Sigmoid colon (tissue), 7 donors: Measurements from ENCODE around the gene CYP39A1. TPM values are rescaled to one million over a fixed set of nuclear protein-coding genes. Genes with fewer than 3 reads are reported as not detected.

Source experiments
- DNase-seq: peaks from one replicate; pipeline ENCODE4 v3.0.0-alpha.2; 2019
- H3K27ac ChIP-seq, 4 donors: fragments of 200-600 bp; sonication (generic); one replicate each; pipeline ENCODE4 v1.5.1; 2016 to 2019; ENCODE audit warnings: mild to moderate bottlenecking in 1 of 4
- H3K27me3 ChIP-seq, 3 donors: fragments of 200-600 bp; sonication (generic); one replicate each; pipeline ENCODE4 v1.5.1; 2019; ENCODE audit warnings: mild to moderate bottlenecking in 1 of 3
- H3K36me3 ChIP-seq, 4 donors: fragments of 200-600 bp; sonication (generic); one replicate each; pipeline ENCODE4 v1.5.1; 2016 to 2019
- H3K4me1 ChIP-seq, 4 donors: fragments of 200-600 bp; sonication (generic); one replicate each; pipeline ENCODE4 v1.5.1; 2017 to 2019
- H3K4me3 ChIP-seq, 4 donors: fragments of 200-600 bp; sonication (generic); one replicate each; pipeline ENCODE4 v1.5.1; 2017 to 2019; ENCODE audit warnings: mild to moderate bottlenecking in 2 of 4, moderate library complexity in 1 of 4
- H3K9me3 ChIP-seq, 4 donors: fragments of 200-600 bp in 3 of 4; sonication (generic) in 3 of 4; one replicate each; pipeline versions ENCODE4 v1.5.1 to v1.6.1; 2013 to 2019
- EP300 ChIP-seq, 4 donors: sonication (generic); formaldehyde crosslinking; IDR thresholded peaks; one replicate each; pipeline ENCODE4 v1.6.1; 2017; ENCODE audit warnings: antibody characterized with exemption in 4 of 4
- POLR2A ChIP-seq, 2 donors: fragments of 450-650 bp; IDR thresholded peaks; one replicate each; pipeline ENCODE4 v1.6.1; 2016; ENCODE audit warnings: antibody characterized with exemption in 2 of 2, mild to moderate bottlenecking in 2 of 2, moderate library complexity in 2 of 2
- POLR2AphosphoS5 ChIP-seq, 4 donors: sonication (generic); formaldehyde crosslinking; IDR thresholded peaks; one replicate each; pipeline ENCODE4 v1.6.1; 2017; ENCODE audit warnings: antibody characterized with exemption in 4 of 4
- WGBS, 2 donors: extraction: QIAGEN DNeasy Blood & Tissue Kit; methylation state at CpG; one replicate each; pipeline ENCODE4 v1.1.7; 2013; 5-methylcytosine and 5-hydroxymethylcytosine counted together
- intact Hi-C: fragments of 100-400 bp; cut with DNase I; formaldehyde crosslinking; loops from one replicate; pipeline ENCODE4 v1.15.1; 2023
- polyA plus RNA-seq, 3 donors: library from polyadenylated mRNA; stranded (reverse); fragments of 200-250 nt; gene quantifications; one replicate each; pipeline ENCODE4 v1.2.3, GENCODE V29; 2013
- total RNA-seq, 4 donors: library from RNA; depleted of rRNA; stranded (reverse); fragments of >200 nt; gene quantifications; one replicate each; pipeline ENCODE4 v1.1.0, GENCODE V29; 2016
- TF ChIP-seq, protein P1 (sequence below), 4 experiments: fragments of 450-650 bp in 3 of 4; fragments of 200-600 bp in 1 of 4; IDR thresholded peaks; one replicate each; pipeline ENCODE4 v1.5.1; 2016 to 2019; ENCODE audit warnings: antibody characterized with exemption in 4 of 4, mild to moderate bottlenecking in 3 of 4, moderate library complexity in 2 of 4
- donor health status: healthy with polysubstance abuse.
- donor health status: Bipolar disorder and iron deficiency.
- donor health status: healthy.

Gene CYP39A1
- total and polyA plus RNA-seq, 7 donors, result 1.6 to 7.7 (median 3.0) TPM

DNA sequence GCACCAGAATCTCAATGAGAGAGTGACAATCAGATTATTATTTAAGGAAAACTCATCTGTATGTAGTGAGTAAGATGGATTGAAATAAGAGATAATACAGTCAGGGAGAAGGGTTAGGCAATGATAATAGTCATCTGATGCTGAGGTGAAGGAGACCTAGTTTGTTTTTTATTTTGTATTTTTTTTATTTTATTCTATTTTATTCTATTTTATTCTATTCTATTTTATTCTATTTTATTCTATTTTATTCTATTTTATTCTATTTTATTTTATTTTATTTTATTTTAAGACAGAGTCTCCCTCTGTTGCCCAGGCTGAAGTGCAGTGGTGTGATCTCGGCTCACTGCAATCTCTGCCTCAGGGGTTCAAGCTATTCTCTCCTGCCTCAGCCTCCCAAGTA, 88.7 kb downstream of the CYP39A1 start:
- intact Hi-C loops, result no loop called here
- Histone ChIP-seq H3K27ac (no peak overlapping the region), H3K27me3 (no peaks in the 10 kb centered on the region), H3K9me3 (no peaks in the 10 kb centered on the region), H3K4me1 (no peaks in the 10 kb centered on the region), H3K36me3 (no peaks in the 10 kb centered on the region), H3K4me3 (no peak overlapping the region)
- TF ChIP-seq POLR2A (IDR thresholded peaks at IDR 0.05) (no peak), EP300 (IDR thresholded peaks at IDR 0.05) (no peak), POLR2AphosphoS5 (IDR thresholded peaks at IDR 0.05) (no peak)
- TF ChIP-seq, protein P1, sequence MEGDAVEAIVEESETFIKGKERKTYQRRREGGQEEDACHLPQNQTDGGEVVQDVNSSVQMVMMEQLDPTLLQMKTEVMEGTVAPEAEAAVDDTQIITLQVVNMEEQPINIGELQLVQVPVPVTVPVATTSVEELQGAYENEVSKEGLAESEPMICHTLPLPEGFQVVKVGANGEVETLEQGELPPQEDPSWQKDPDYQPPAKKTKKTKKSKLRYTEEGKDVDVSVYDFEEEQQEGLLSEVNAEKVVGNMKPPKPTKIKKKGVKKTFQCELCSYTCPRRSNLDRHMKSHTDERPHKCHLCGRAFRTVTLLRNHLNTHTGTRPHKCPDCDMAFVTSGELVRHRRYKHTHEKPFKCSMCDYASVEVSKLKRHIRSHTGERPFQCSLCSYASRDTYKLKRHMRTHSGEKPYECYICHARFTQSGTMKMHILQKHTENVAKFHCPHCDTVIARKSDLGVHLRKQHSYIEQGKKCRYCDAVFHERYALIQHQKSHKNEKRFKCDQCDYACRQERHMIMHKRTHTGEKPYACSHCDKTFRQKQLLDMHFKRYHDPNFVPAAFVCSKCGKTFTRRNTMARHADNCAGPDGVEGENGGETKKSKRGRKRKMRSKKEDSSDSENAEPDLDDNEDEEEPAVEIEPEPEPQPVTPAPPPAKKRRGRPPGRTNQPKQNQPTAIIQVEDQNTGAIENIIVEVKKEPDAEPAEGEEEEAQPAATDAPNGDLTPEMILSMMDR (IDR thresholded peaks at IDR 0.05), result no peak
- DNase-seq, result no peak
- WGBS, 2 donors, result 98 to 100% methylated on average over 1 of the region's 1 CpG

DNA sequence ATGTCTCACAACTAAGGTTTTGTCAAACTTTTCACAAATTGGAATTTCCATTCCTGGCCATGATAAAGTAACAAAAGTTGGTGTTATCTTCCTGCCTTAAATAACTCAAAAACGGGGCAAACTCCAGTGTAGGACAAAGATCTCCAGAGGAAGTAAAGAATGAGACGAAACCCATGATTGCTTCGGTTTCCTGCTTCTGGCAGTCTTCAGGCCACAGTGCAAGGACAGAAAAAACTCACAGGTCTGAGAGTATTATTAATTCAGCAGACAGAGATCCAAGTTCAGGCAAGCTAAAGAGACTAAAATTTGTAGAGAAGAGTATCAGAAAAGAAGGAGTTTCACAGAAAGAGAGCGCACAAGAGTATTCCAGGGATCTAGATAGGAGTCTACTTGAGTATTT, 96.6 kb downstream of the CYP39A1 start:
- H3K27ac ChIP-seq, result no peak overlapping the region
- intact Hi-C loops, result no loop called here

DNA sequence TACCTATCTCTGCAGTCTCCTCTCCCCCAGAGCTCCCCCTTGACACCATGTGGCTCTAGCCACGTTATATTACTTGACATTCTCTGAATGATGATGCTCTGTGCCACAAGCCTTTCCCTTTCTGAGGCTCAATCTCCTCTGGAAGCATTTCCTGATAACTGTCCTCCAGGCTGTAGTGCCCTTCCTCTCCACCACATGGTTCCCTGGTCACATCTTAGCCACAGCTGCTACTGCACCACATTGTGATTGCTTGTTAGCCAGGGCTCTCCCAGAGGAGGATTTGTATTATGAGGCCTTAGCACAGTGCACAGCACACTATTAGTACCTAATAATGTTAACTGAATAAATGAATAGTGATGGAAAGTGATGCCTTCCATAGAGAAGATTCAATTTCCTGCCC, 97.5 kb downstream of the CYP39A1 start:
- Histone ChIP-seq H3K36me3 (no peaks in the 10 kb centered on the region), H3K4me1 (no peaks in the 10 kb centered on the region), H3K4me3 (no peak overlapping the region), H3K27ac (no peak overlapping the region), H3K27me3 (no peaks in the 10 kb centered on the region), H3K9me3 (no peaks in the 10 kb centered on the region)
- no peak for TF ChIP-seq EP300 (IDR thresholded peaks at IDR 0.05)
- no peak for TF ChIP-seq POLR2AphosphoS5 (IDR thresholded peaks at IDR 0.05)
- TF ChIP-seq, protein P1 (IDR thresholded peaks at IDR 0.05), result no peak
- TF ChIP-seq POLR2A (IDR thresholded peaks at IDR 0.05), result no peak
- 63 to 90% methylated on average over 1 of the region's 1 CpG for WGBS, 2 donors
- no peak for DNase-seq
- intact Hi-C loops, result no loop called here

More for the DNA sequence above, 96.6 kb downstream of the CYP39A1 start:
- no peaks in the 10 kb centered on the region for H3K9me3 ChIP-seq
- H3K4me1 ChIP-seq, result no peaks in the 10 kb centered on the region
- H3K36me3 ChIP-seq, result no peaks in the 10 kb centered on the region
- no peak overlapping the region for H3K4me3 ChIP-seq
- DNase-seq, result no peak
- TF ChIP-seq, protein P1 (IDR thresholded peaks at IDR 0.05), result no peak
- 57 to 83% methylated on average over 4 of the region's 4 CpGs for WGBS, 2 donors
- no peaks in the 10 kb centered on the region for H3K27me3 ChIP-seq

DNA sequence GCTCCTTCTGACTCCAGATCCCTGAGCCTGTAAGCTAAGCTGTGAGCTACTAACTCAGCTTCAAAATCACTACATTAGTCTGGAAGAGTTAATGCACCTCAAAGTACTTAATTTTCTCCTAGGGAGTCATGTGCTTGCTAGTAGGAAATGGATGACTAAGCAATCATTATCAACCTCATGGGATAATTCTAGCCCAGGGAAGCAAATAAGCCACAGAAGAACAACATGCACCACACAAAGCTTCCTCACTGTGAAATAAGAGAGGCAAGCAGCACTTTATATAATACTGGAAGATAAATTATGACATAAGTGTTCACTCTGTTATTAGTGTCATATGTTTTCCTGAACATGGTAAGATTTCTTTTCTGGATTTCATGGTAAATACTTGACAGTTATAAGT, 103.5 kb downstream of the CYP39A1 start:
- H3K36me3 ChIP-seq, result no peaks in the 10 kb centered on the region
- no peaks in the 10 kb centered on the region for H3K4me1 ChIP-seq
- no peak overlapping the region for H3K4me3 ChIP-seq
- intact Hi-C loops, result no loop called here
- H3K27me3 ChIP-seq, result no peaks in the 10 kb centered on the region
- no peak for DNase-seq
- no peak overlapping the region for H3K27ac ChIP-seq
- H3K9me3 ChIP-seq, result peaks cover 0 to 5% (median 2%) of the 10 kb centered on the region in 4 donors
- TF ChIP-seq EP300 (IDR thresholded peaks at IDR 0.05) (no peak), POLR2AphosphoS5 (IDR thresholded peaks at IDR 0.05) (no peak), POLR2A (IDR thresholded peaks at IDR 0.05) (no peak)
- TF ChIP-seq, protein P1 (IDR thresholded peaks at IDR 0.05), result no peak

- Histone ChIP-seq H3K9me3 (peaks cover 0 to 5% (median 2%) of the 10 kb centered on the region in 4 donors), H3K27me3 (no peaks in the 10 kb centered on the region), H3K27ac (no peak overlapping the region), H3K4me1 (no peaks in the 10 kb centered on the region), H3K4me3 (no peak overlapping the region), H3K36me3 (no peaks in the 10 kb centered on the region)
- intact Hi-C loops, result no loop called here
- WGBS, 2 donors, result 94 to 97% methylated on average over 3 of the region's 3 CpGs
- DNase-seq, result no peak
- TF ChIP-seq POLR2AphosphoS5 (IDR thresholded peaks at IDR 0.05) (no peak), POLR2A (IDR thresholded peaks at IDR 0.05) (no peak), EP300 (IDR thresholded peaks at IDR 0.05) (no peak)
- TF ChIP-seq, protein P1 (IDR thresholded peaks at IDR 0.05), result no peak
Observed at GRCh38 chr6:46541556-46541955, 111.1 kb downstream of the CYP39A1 start.
